ENCODE data around the gene RPL32. TPM values are rescaled to one million over a fixed set of nuclear protein-coding genes. Genes with fewer than 3 reads are reported as not detected.

RPL32 gene
- polyA plus RNA-seq, 1 donor from 2014 or later: 1,160 TPM

DNA sequence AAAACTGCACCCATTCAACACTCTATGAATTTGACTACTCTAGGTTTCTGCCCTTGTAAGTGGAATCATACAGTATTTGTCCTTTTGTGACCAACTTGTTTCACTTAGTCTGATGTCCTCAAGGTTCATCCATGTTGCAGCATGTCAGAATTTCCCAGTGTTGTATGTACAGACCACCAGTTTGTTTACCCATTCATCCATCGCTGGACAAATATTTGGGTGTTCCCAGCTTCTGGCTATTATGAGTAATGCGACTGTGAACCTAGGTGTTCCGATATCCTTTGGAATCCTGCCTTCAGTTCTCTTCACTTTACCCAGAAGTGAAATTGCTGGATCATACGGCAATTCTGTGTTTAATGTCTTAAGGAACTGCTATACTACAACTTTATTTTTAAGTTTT, 12.6 kb downstream of the RPL32 start:
- Histone ChIP-seq H3K9me3 (ENCODE audit: low read length) (no peaks in the 10 kb centered on the region), H4K20me1 (ENCODE audit: insufficient read depth) (no peaks in the 10 kb centered on the region), H3K79me2 (replicated peaks; ENCODE audit: insufficient read depth, low read length) (no peaks in the 10 kb centered on the region), H3K9me2 (ENCODE audit: insufficient read depth, low read length) (no peaks in the 10 kb centered on the region), H3K4me2 (ENCODE audit: low read length) (no peak overlapping the region), H2AFZ (ENCODE audit: low read depth, low read length) (no peak overlapping the region), H3K9ac (ENCODE audit: low read length) (no peak overlapping the region), H3K36me3 (ENCODE audit: insufficient read depth, low read length) (no peaks in the 10 kb centered on the region), H3F3A (ENCODE audit: insufficient read depth, low read length, poor library complexity, severe bottlenecking) (no peaks in the 10 kb centered on the region), H3K27ac (ENCODE audit: low read length) (no peak overlapping the region), H3K27me3 (ENCODE audit: insufficient read depth, low read depth, low read length) (no peaks in the 10 kb centered on the region), H3K4me3 (ENCODE audit: low read length) (no peak overlapping the region)
- TF ChIP-seq SMC3 (conservative IDR thresholded peaks at IDR 0.05; ENCODE audit: poor library complexity) (no peak), MXI1 (conservative IDR thresholded peaks at IDR 0.05; ENCODE audit: poor library complexity, severe bottlenecking) (no peak), EZH2 (IDR thresholded peaks at IDR 0.05; ENCODE audit: borderline replicate concordance, insufficient read depth, low read length, poor library complexity, severe bottlenecking) (no peak), TAF1 (IDR thresholded peaks at IDR 0.05; ENCODE audit: low read depth) (no peak), RAD21 (conservative IDR thresholded peaks at IDR 0.05) (no peak), POLR2AphosphoS5 (IDR thresholded peaks at IDR 0.05) (no peak), EP300 (conservative IDR thresholded peaks at IDR 0.05; ENCODE audit: poor library complexity, severe bottlenecking) (no peak)
- TF ChIP-seq, protein P1, sequence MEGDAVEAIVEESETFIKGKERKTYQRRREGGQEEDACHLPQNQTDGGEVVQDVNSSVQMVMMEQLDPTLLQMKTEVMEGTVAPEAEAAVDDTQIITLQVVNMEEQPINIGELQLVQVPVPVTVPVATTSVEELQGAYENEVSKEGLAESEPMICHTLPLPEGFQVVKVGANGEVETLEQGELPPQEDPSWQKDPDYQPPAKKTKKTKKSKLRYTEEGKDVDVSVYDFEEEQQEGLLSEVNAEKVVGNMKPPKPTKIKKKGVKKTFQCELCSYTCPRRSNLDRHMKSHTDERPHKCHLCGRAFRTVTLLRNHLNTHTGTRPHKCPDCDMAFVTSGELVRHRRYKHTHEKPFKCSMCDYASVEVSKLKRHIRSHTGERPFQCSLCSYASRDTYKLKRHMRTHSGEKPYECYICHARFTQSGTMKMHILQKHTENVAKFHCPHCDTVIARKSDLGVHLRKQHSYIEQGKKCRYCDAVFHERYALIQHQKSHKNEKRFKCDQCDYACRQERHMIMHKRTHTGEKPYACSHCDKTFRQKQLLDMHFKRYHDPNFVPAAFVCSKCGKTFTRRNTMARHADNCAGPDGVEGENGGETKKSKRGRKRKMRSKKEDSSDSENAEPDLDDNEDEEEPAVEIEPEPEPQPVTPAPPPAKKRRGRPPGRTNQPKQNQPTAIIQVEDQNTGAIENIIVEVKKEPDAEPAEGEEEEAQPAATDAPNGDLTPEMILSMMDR (IDR thresholded peaks at IDR 0.05; ENCODE audit: poor library complexity, severe bottlenecking): no peak
- TF ChIP-seq, protein P2, sequence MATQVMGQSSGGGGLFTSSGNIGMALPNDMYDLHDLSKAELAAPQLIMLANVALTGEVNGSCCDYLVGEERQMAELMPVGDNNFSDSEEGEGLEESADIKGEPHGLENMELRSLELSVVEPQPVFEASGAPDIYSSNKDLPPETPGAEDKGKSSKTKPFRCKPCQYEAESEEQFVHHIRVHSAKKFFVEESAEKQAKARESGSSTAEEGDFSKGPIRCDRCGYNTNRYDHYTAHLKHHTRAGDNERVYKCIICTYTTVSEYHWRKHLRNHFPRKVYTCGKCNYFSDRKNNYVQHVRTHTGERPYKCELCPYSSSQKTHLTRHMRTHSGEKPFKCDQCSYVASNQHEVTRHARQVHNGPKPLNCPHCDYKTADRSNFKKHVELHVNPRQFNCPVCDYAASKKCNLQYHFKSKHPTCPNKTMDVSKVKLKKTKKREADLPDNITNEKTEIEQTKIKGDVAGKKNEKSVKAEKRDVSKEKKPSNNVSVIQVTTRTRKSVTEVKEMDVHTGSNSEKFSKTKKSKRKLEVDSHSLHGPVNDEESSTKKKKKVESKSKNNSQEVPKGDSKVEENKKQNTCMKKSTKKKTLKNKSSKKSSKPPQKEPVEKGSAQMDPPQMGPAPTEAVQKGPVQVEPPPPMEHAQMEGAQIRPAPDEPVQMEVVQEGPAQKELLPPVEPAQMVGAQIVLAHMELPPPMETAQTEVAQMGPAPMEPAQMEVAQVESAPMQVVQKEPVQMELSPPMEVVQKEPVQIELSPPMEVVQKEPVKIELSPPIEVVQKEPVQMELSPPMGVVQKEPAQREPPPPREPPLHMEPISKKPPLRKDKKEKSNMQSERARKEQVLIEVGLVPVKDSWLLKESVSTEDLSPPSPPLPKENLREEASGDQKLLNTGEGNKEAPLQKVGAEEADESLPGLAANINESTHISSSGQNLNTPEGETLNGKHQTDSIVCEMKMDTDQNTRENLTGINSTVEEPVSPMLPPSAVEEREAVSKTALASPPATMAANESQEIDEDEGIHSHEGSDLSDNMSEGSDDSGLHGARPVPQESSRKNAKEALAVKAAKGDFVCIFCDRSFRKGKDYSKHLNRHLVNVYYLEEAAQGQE (IDR thresholded peaks at IDR 0.05; ENCODE audit: borderline replicate concordance): no peak

DNA sequence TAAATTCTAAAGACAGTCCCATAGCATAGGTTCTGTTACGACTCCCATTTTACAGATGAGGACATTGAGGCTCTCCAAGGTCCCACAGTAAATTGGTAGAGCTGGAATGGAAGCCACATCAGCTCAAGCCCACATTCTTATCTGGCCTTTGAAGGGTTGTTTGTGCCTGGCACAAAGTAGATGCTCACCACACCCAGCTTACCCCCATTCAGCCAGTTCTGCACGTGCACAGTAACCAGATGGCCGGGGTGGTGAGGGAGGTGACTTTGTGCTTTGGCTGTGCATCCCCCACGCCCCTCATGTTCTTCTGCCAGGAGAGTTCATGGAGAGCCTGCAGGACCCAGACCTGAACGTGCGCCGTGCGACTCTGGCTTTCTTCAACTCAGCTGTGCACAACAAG, 16.2 kb downstream of the RPL32 start:
- Histone ChIP-seq H3K9ac (ENCODE audit: low read length) (no peak overlapping the region), H3K4me3 (ENCODE audit: low read length) (no peak overlapping the region), H3K27me3 (ENCODE audit: insufficient read depth, low read depth, low read length) (no peaks in the 10 kb centered on the region), H3K9me2 (ENCODE audit: insufficient read depth, low read length) (no peaks in the 10 kb centered on the region), H2AFZ (ENCODE audit: low read depth, low read length) (no peak overlapping the region), H3K27ac (ENCODE audit: low read length) (no peak overlapping the region), H3K4me2 (ENCODE audit: low read length) (no peak overlapping the region), H3K36me3 (ENCODE audit: insufficient read depth, low read length) (no peaks in the 10 kb centered on the region), H3K79me2 (replicated peaks; ENCODE audit: insufficient read depth, low read length) (no peaks in the 10 kb centered on the region), H3F3A (ENCODE audit: insufficient read depth, low read length, poor library complexity, severe bottlenecking) (no peaks in the 10 kb centered on the region), H4K20me1 (ENCODE audit: insufficient read depth) (no peaks in the 10 kb centered on the region), H3K9me3 (ENCODE audit: low read length) (no peaks in the 10 kb centered on the region)
- TF ChIP-seq EP300 (conservative IDR thresholded peaks at IDR 0.05; ENCODE audit: poor library complexity, severe bottlenecking) (no peak), RAD21 (conservative IDR thresholded peaks at IDR 0.05) (no peak), EZH2 (IDR thresholded peaks at IDR 0.05; ENCODE audit: borderline replicate concordance, insufficient read depth, low read length, poor library complexity, severe bottlenecking) (no peak)

DNA sequence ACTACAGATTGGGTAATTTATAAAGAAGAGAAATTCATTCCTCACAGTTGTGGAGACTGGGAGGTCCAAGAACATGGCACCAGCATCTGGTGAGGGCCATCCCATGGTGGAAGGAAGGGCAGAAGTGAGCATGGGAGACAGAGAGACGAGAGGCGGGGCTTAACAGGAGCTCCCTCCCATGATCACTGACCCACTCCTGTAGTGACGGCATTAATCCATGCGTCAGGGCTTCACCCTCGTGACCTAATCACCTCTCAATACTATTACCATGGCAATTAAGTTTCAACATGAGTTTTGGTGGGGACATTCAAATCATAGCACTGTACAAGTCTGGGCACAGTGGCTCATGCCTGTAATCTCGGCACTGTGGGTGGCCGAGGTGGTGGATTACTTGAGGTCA, 17.1 kb downstream of the RPL32 start:
- Histone ChIP-seq H2AFZ (ENCODE audit: low read depth, low read length) (no peak overlapping the region), H3K4me3 (ENCODE audit: low read length) (no peak overlapping the region), H3K4me2 (ENCODE audit: low read length) (no peak overlapping the region), H3K27me3 (ENCODE audit: insufficient read depth, low read depth, low read length) (no peaks in the 10 kb centered on the region), H3K79me2 (replicated peaks; ENCODE audit: insufficient read depth, low read length) (no peaks in the 10 kb centered on the region), H3K36me3 (ENCODE audit: insufficient read depth, low read length) (no peaks in the 10 kb centered on the region), H3F3A (ENCODE audit: insufficient read depth, low read length, poor library complexity, severe bottlenecking) (no peaks in the 10 kb centered on the region), H3K27ac (ENCODE audit: low read length) (no peak overlapping the region), H4K20me1 (ENCODE audit: insufficient read depth) (no peaks in the 10 kb centered on the region), H3K9ac (ENCODE audit: low read length) (no peak overlapping the region), H3K9me3 (ENCODE audit: low read length) (no peaks in the 10 kb centered on the region), H3K9me2 (ENCODE audit: insufficient read depth, low read length) (no peaks in the 10 kb centered on the region)
- TF ChIP-seq MXI1 (conservative IDR thresholded peaks at IDR 0.05; ENCODE audit: poor library complexity, severe bottlenecking) (no peak), EZH2 (IDR thresholded peaks at IDR 0.05; ENCODE audit: borderline replicate concordance, insufficient read depth, low read length, poor library complexity, severe bottlenecking) (no peak), SMC3 (conservative IDR thresholded peaks at IDR 0.05; ENCODE audit: poor library complexity) (no peak), POLR2AphosphoS5 (IDR thresholded peaks at IDR 0.05) (no peak), RAD21 (conservative IDR thresholded peaks at IDR 0.05) (no peak), EP300 (conservative IDR thresholded peaks at IDR 0.05; ENCODE audit: poor library complexity, severe bottlenecking) (no peak), TAF1 (IDR thresholded peaks at IDR 0.05; ENCODE audit: low read depth) (no peak)
- TF ChIP-seq, protein P2 (IDR thresholded peaks at IDR 0.05; ENCODE audit: borderline replicate concordance): no peak
- TF ChIP-seq, protein P1 (IDR thresholded peaks at IDR 0.05; ENCODE audit: poor library complexity, severe bottlenecking): no peak
